GM12801 (cell line): ENCODE data around the gene SECTM1.

ENCODE experiments used
- TF ChIP-seq, protein P1 (sequence below): IDR thresholded peaks from one replicate; pipeline ENCODE4 v1.5.1; 2011; ENCODE audit warnings: control low read depth; ENCODE audit not compliant: insufficient read length; ENCODE audit errors: extremely low read depth

The SECTM1 gene

DNA sequence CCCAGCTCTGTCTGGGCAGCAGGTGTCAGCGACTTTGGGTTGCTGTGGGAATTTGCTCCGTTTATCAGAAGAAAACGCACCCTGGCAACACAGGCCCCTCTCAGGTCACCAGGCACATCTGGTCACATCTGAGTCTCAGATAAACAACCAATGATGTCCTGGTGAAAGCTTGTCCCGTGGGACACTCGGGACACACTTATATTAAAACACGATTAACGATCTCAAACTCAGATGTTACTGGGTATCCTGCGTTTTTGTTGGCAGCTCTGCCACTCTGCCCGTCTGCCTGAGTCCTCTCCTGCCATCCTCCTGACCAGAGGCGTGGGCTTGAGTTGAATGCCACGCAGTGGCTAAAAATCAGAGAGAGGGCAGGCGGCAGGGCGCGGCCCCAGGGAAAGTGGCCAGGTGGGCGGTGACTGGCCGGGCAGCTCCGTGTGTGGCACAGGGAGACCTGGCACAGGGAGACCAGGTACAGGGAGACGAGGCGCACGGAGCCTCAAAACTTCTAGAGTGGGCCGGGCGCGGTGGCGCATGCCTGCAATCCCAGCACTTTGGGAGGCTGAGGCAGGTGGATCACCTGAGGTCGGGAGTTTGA, 2.1 kb downstream of the SECTM1 start:
- TF ChIP-seq, protein P1, sequence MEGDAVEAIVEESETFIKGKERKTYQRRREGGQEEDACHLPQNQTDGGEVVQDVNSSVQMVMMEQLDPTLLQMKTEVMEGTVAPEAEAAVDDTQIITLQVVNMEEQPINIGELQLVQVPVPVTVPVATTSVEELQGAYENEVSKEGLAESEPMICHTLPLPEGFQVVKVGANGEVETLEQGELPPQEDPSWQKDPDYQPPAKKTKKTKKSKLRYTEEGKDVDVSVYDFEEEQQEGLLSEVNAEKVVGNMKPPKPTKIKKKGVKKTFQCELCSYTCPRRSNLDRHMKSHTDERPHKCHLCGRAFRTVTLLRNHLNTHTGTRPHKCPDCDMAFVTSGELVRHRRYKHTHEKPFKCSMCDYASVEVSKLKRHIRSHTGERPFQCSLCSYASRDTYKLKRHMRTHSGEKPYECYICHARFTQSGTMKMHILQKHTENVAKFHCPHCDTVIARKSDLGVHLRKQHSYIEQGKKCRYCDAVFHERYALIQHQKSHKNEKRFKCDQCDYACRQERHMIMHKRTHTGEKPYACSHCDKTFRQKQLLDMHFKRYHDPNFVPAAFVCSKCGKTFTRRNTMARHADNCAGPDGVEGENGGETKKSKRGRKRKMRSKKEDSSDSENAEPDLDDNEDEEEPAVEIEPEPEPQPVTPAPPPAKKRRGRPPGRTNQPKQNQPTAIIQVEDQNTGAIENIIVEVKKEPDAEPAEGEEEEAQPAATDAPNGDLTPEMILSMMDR, result no peak

DNA sequence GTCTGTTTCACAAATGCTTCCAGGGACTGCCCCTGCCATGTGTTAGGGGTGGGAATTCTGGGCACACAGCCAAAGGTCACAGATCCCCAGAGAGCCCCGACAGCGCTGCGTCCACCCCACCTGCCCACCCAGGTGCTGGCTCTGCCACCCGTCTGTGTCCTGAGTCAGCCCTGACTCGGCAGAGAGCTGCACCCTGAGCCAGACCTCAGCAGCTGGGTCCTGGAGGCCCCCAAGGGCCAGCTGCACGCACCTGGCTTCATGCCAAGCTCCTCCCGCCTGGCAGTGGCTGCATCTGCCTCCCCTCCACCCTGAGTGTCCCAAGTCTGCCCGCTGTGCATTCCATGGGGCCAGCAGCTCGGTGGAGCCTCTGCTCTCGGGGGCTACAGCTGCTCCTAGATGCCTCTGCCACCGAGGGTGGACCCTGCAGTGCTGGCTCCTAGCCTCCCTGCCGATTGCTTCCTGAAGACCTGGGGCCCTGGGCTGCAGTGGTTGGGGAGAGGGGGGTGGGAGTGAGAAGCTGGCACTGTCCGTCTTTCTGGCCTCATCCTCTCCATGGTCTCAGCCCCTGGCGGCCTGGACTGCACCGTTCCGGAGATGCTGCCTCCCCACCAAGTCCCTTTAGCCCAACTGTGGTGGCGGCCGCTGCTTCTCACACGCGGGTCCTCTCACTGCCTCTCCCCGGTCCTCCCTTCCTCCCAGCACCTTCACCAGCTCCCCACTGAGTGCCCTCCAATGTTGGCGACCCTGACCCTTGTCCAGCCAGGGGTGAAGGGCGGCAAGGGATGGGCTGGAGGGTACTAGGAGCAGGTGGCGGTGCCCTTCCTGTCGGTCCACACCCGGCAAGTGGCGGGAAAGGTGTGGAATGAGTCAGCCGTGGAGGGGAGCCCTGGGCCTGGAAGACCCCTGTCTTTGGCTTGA, 3.0 kb downstream of the SECTM1 start:
- TF ChIP-seq, protein P1, result no peak

DNA sequence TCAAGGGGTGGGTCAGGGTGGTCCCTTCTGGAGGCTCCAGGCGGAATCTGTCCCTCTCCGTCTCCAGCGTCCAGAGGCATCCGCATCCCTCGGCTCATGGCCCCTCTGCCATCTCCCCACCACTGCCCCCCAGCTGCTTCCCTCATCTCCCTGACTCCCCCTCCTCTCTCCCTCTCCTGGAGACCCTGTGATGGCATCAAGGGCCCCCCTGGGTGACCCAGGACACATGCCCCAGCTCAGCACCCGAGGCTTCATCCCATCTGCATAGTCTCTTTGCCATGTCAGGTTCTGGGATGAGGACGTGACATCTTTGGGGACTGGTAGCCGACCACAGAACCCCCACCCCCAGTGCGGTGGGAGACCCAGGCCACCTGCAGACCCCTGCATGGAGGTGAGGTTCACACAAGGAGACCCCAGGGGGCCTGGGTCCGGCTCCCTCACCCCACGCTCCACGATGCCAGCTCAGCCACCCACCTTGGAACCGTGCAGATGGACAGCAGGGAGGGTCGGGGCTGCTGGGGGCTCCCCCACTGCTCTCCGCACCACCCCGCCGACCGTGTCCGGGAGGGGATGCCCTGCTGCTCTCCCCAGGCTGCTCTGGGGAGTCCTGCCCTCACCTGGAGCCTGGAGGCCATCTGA, 3.8 kb downstream of the SECTM1 start:
- TF ChIP-seq, protein P1, result no peak

DNA sequence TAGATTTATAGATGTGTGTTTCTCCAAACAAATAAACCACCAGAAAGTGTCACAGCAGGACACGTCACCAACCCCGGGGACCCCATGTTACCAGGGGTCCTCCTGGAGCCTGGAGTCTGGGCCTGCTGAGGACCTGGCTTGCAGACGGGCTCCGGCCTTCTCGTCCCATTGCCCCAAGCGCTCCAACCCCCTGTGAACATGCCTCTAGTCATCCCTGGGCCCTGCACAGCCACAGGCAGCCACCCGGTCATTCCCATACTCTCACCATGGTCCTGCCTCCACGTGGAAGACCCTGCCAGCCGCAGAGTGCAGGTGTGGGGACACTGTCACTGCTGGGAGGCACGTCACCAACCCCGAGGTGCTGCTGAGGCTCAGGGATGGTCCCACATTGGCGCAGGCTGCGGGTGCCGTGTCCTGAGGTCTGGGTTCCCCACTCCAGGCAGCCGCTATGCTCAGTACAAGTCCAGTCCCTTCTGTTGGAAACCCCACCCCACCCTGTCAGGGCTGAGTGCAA, 4.5 kb downstream of the SECTM1 start:
- TF ChIP-seq, protein P1, result no peak

DNA sequence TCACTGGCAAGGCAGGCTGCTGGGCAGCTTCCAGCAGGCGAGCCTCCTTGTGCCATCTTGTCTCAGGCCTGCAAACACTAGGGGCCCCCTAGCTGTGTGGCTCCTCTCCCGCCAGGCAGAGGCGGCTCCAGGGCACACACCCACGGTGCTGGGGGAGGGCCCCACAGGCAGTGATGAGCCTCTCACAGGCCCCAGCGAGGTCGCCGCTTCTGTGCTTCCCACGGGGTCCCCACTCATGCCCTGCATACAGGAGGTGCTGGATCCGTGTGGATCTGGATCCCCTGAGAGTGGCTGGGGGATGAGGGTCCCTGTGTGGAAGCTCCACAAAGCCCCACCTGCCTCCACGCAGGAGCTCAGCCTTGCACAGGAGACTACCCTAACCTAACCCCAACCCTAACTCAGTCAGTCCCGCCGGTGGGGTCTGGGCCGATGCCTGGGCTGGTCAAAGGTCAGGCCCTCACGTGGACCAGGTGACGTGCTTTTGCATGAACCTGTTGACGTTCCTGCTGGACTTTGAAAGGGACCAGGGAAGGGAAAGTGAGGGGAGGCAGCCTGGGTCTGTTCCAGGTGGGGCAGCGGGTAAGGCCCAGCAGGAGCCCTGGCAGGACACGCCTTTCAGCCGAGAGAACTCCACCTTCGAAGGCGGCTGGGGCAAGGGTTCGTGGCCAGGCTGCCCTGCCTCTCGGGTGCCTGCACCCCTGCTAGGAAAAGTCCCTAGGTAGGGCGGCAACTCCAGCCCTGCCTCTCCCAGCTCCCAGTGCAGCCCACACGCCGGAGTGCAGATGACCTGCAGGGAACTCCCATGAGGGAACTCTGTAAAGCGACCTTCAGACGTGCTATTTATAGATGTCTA, 5.2 kb downstream of the SECTM1 start:
- TF ChIP-seq, protein P1, result no peak

DNA sequence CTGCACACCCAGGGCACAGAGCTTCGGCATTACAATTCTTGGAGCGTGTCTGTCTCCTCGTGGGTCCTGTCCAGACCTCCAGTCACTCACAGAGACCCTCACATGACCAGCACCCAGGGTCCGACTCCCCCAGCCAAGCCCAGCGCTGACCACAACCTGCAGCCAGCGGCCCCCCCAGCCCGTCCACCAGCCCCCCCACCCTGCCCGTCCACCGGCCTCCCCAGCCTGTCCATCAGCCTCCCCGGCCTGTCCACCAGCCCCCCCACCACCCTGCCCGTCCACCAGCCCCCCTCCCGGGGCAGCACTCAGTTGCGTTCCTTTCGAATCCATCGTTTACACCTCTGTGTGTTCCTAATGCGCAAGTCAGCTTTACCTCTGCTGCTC, 5.8 kb downstream of the SECTM1 start:
- TF ChIP-seq, protein P1, result no peak
